K562 (cell line): ENCODE data around the gene STK25. TPM values are rescaled to one million over a fixed set of nuclear protein-coding genes. Genes with fewer than 3 reads are reported as not detected.
A peak's percentile ranks its signal among the peaks of the same experiment; 100 is the strongest.

Source experiments
- ATAC-seq: fragments of 200-7000 bp; cut with Tn5 transposase; 3 replicates; pipeline ENCODE4 v1.9.1; 2020; ENCODE audit warnings: moderate library complexity
- BruUV-seq: library from RNA; stranded (reverse); fragments of 400-500 nt; replicated peaks from 2 replicates; lab custom pipeline; 2021; lab: Mats Ljungman, UMichigan
- CTCF ChIA-PET: fragments of 300-600 bp; formaldehyde crosslinking; extraction: SDS; loops from one replicate; lab custom pipeline; 2021; ENCODE audit warnings: low intra/inter-chr PET ratio; lab: Yijun Ruan, JAX
- POLR2A ChIA-PET: fragments of 300-600, 350-650 bp; sonication (Branson Sonifier 250); formaldehyde crosslinking; extraction: SDS; loops from one replicate; lab custom pipeline; 2021; ENCODE audit warnings: antibody characterized with exemption, inconsistent platforms; lab: Yijun Ruan, JAX
- DNase-seq, 4 experiments: peaks; one replicate each; pipeline versions ENCODE4 v3.0.0 to v3.0.0-alpha.2; 2011 to 2018; ENCODE audit warnings: low spot score in 3 of 4, mixed read lengths in 3 of 4; ENCODE audit errors: extremely low read depth in 1 of 4
- FAIRE-seq: peaks from 2 replicates; lab custom pipeline; 2011; peaks lifted over from hg19 to GRCh38; lab: Jason Lieb, UNC
- H2AFZ ChIP-seq: 2 replicates; pipeline ENCODE4 v1.6.0; 2011; ENCODE audit warnings: low read depth, low read length, control low read depth, inconsistent platforms
- H3K27ac ChIP-seq: fragments of 200-600 bp; 3 replicates; pipeline ENCODE4 v1.8.0; 2011; ENCODE audit warnings: low read depth, mild to moderate bottlenecking, control low read depth, inconsistent platforms, low read length, moderate library complexity, mixed read lengths; ENCODE audit errors: extremely low read depth
- H3K27me3 ChIP-seq, 2 experiments: fragments of 300-600 bp in 1 of 2; 2 replicates in 1 of 2; 3 replicates in 1 of 2; pipeline versions ENCODE4 v1.6.0 to v1.8.0; 2011; ENCODE audit warnings: inconsistent platforms in 2 of 2, low read length in 2 of 2, mild to moderate bottlenecking in 1 of 2, mixed read lengths in 1 of 2, moderate library complexity in 1 of 2; ENCODE audit not compliant: control insufficient read depth in 2 of 2, insufficient read depth in 2 of 2
- H3K36me3 ChIP-seq: fragments of 300-600 bp; 3 replicates; pipeline ENCODE4 v1.8.0; 2011; ENCODE audit warnings: mild to moderate bottlenecking, low read length, inconsistent platforms; ENCODE audit not compliant: control insufficient read depth, insufficient read depth
- H3K4me1 ChIP-seq, 2 experiments: fragments of 200-600 bp in 1 of 2; replicated peaks in 1 of 2; 2 replicates in 1 of 2; 3 replicates in 1 of 2; pipeline versions ENCODE4 v1.5.1 to v1.8.0; 2011; ENCODE audit warnings: inconsistent platforms in 2 of 2, low read length in 2 of 2, mild to moderate bottlenecking in 1 of 2, mixed read lengths in 1 of 2, moderate library complexity in 1 of 2; ENCODE audit not compliant: control insufficient read depth in 2 of 2, insufficient read depth in 2 of 2
- H3K4me2 ChIP-seq: 2 replicates; pipeline ENCODE4 v1.6.1; 2011; ENCODE audit warnings: low read length, control low read depth, inconsistent platforms, mixed read lengths; ENCODE audit not compliant: insufficient read depth
- H3K4me3 ChIP-seq: fragments of 200-600 bp; sonication (generic), shearing (Covaris generic); 2 replicates; pipeline ENCODE4 v1.5.1; 2016; ENCODE audit warnings: control low read depth, inconsistent platforms
- H3K79me2 ChIP-seq: fragments of 200-600 bp; 3 replicates; pipeline ENCODE4 v1.8.0; 2011; ENCODE audit warnings: low read length, inconsistent platforms; ENCODE audit not compliant: control insufficient read depth, insufficient read depth
- H3K9ac ChIP-seq, 2 experiments: 2 replicates each; pipeline versions ENCODE4 v1.6.0 to v1.6.1; 2011; ENCODE audit warnings: low read depth in 2 of 2, low read length in 2 of 2, control low read depth in 1 of 2, inconsistent platforms in 1 of 2, mild to moderate bottlenecking in 1 of 2, mixed read lengths in 1 of 2; ENCODE audit not compliant: insufficient read depth in 1 of 2
- H3K9me1 ChIP-seq: one replicate; pipeline ENCODE4 v1.6.0; 2011; ENCODE audit warnings: inconsistent platforms, mild to moderate bottlenecking, low read length, moderate library complexity; ENCODE audit not compliant: control insufficient read depth, insufficient read depth
- H3K9me3 ChIP-seq: replicated peaks from 2 replicates; pipeline ENCODE4 v1.5.1; 2011; ENCODE audit warnings: low read depth, low read length, inconsistent platforms; ENCODE audit not compliant: control insufficient read depth, insufficient read depth
- H4K20me1 ChIP-seq: replicated peaks from 2 replicates; pipeline ENCODE4 v1.6.1; 2011; ENCODE audit warnings: low read length, inconsistent platforms, mixed read lengths; ENCODE audit not compliant: control insufficient read depth, insufficient read depth
- BCOR ChIP-seq: fragments of 450-650 bp; IDR thresholded peaks from 2 replicates; pipeline ENCODE4 v1.6.1; 2016
- NR1H2 ChIP-seq: sonication (generic); formaldehyde crosslinking; IDR thresholded peaks from 2 replicates; pipeline ENCODE4 v1.4.0; 2020; ENCODE audit warnings: mild to moderate bottlenecking, missing genetic modification reagents
- ZFX ChIP-seq: sonication (generic); formaldehyde crosslinking; IDR thresholded peaks from 2 replicates; pipeline ENCODE4 v1.8.0; 2022; ENCODE audit warnings: mild to moderate bottlenecking, missing genetic modification reagents, moderate library complexity
- ZNF12 ChIP-seq: sonication (generic); formaldehyde crosslinking; IDR thresholded peaks from 2 replicates; pipeline ENCODE4 v1.4.0; 2020; ENCODE audit warnings: mild to moderate bottlenecking, missing genetic modification reagents
- WGBS: fragments of 100-300 bp; shearing (Covaris generic); methylation state at CpG from one replicate; pipeline ENCODE4 v1.1.6; 2016; ENCODE audit warnings: low coverage, mixed read lengths; ENCODE audit not compliant: insufficient coverage; ENCODE audit errors: missing lambda C conversion rate; 5-methylcytosine and 5-hydroxymethylcytosine counted together
- in situ Hi-C: fragments of 300-500 bp; cut with MboI; formaldehyde crosslinking; loops from 4 replicates; pipeline ENCODE4 v1.15.0; 2018; ENCODE audit warnings: inconsistent platforms, mixed read lengths
- intact Hi-C: fragments of 100-400 bp; cut with micrococcal nuclease; formaldehyde crosslinking; loops from 2 replicates; pipeline ENCODE4 v1.14.2; 2022
- polyA plus RNA-seq, 8 experiments: library from polyadenylated mRNA; depleted of rRNA in 4 of 8; stranded (reverse) in 5 of 8; unstranded in 3 of 8; fragments of >200 nt; fragmentation: Nextera tagmentation in 2 of 8; fragmentation: Illumina TruSeq in 1 of 8; extraction: Ambion mirVana in 2 of 8; extraction: Trizol in 1 of 8; gene quantifications; 2 replicates each; pipeline versions ENCODE4 v1.2.1 to v1.2.3, GENCODE V29; 2011 to 2014; ENCODE audit warnings: inconsistent platforms in 1 of 8, missing spikeins in 1 of 8
- total RNA-seq, 7 experiments: library from RNA; depleted of rRNA in 6 of 7; stranded (reverse); fragments of >200 nt in 6 of 7; fragmentation: Illumina TruSeq in 2 of 7; extraction: Trizol in 2 of 7; gene quantifications; 2 replicates each; pipeline versions ENCODE4 v1.2.1 to v1.2.3, GENCODE V29; 2011 to 2021; ENCODE audit warnings: low replicate concordance in 1 of 7
- TF ChIP-seq, protein P1 (sequence below): sonication (generic); formaldehyde crosslinking; IDR thresholded peaks from 2 replicates; pipeline ENCODE4 v1.8.1; 2023; ENCODE audit warnings: mild to moderate bottlenecking, missing genetic modification reagents
- TF ChIP-seq, protein P2 (sequence below): fragments of 250-450 bp; sonication (Bioruptor Pico); IDR thresholded peaks from 2 replicates; pipeline ENCODE4 v1.5.0; 2021; ENCODE audit warnings: mild to moderate bottlenecking, borderline replicate concordance

STK25 gene
- total and polyA plus RNA-seq, 9 of the 15 experiments (the other 6 are each of a cell fraction or from before 2014, with no cell fraction given) = 5.4 to 177 (median 116) TPM

DNA sequence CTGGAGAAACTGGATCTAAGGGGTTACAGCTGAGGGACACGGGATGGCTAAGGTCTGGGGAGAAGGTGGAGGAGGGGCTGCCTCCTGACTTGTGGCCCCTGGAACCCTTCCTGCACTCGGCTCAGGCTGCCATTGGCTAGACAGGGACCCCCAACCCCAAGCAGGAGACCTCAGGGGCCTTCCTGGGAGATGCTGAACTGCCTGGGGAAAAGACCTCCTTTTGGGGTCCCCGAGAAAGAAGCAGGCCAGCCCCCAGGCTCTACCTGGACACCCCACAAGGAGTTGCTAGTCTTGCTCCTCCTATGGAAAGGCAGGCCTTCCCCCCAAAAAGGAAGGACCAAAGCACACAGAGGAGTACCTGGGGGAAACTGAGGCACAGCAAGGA lies 40.1 kb upstream of the STK25 start (continued):
- TF ChIP-seq, protein P1, sequence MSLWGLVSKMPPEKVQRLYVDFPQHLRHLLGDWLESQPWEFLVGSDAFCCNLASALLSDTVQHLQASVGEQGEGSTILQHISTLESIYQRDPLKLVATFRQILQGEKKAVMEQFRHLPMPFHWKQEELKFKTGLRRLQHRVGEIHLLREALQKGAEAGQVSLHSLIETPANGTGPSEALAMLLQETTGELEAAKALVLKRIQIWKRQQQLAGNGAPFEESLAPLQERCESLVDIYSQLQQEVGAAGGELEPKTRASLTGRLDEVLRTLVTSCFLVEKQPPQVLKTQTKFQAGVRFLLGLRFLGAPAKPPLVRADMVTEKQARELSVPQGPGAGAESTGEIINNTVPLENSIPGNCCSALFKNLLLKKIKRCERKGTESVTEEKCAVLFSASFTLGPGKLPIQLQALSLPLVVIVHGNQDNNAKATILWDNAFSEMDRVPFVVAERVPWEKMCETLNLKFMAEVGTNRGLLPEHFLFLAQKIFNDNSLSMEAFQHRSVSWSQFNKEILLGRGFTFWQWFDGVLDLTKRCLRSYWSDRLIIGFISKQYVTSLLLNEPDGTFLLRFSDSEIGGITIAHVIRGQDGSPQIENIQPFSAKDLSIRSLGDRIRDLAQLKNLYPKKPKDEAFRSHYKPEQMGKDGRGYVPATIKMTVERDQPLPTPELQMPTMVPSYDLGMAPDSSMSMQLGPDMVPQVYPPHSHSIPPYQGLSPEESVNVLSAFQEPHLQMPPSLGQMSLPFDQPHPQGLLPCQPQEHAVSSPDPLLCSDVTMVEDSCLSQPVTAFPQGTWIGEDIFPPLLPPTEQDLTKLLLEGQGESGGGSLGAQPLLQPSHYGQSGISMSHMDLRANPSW (CRISPR knock-in tag) = no peak
- TF ChIP-seq, protein P2, sequence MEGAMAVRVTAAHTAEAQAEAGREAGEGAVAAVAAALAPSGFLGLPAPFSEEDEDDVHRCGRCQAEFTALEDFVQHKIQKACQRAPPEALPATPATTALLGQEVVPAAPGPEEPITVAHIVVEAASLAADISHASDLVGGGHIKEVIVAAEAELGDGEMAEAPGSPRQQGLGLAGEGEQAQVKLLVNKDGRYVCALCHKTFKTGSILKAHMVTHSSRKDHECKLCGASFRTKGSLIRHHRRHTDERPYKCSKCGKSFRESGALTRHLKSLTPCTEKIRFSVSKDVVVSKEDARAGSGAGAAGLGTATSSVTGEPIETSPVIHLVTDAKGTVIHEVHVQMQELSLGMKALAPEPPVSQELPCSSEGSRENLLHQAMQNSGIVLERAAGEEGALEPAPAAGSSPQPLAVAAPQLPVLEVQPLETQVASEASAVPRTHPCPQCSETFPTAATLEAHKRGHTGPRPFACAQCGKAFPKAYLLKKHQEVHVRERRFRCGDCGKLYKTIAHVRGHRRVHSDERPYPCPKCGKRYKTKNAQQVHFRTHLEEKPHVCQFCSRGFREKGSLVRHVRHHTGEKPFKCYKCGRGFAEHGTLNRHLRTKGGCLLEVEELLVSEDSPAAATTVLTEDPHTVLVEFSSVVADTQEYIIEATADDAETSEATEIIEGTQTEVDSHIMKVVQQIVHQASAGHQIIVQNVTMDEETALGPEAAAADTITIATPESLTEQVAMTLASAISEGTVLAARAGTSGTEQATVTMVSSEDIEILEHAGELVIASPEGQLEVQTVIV (CRISPR knock-in tag) = no peak
- TF ChIP-seq NR1H2 (CRISPR knock-in tag) = no peak
- TF ChIP-seq, all 486 proteins: peak for 0

DNA sequence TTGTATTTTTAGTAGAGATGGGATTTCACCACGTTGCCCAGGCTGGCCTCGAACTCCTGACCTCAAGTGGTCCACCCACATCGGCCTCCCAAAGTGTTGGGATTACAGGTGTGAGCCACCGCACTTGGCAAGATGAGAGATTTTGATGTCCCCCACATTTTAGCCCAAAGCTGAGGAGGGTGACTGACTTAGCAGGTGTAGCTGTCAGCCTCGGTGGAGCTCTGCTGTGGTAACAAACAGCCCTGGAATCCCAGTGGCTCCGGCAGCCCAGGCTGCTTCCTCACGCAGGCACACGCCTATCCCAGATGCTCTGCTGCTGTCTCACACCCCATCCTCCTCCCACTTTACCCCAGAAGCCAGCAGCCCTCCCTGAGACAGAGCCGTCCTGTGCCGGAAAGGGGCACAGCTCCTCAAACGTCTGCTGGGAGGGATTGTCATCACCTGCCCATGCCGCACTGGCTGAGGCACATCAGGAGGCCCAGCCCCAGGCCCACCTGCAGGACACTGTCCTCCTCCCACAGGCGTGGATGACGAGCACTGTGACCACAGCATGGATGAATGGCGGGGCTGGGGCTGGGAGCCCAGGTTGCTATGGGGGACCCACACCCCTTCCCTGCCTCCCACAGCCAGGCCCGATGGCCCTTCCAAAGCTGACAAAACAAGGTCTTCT lies 39.5 kb upstream of the STK25 start:
- Histone ChIP-seq H3K4me3 (no peak overlapping the region), H3K79me2 (no peaks in the 10 kb centered on the region), H3K27me3 (peaks cover 0 to 19% of the 10 kb centered on the region in 2 experiments; a peak in 2 of 5 replicates), H4K20me1 (no peaks in the 10 kb centered on the region), H3K27ac (no peak overlapping the region), H3K9me1 (no peaks in the 10 kb centered on the region), H3K4me2 (no peak overlapping the region), H2AFZ (no peak overlapping the region), H3K9me3 (no peaks in the 10 kb centered on the region), H3K9ac (no peak overlapping the region; a peak in 1 of 4 replicates), H3K36me3 (no peaks in the 10 kb centered on the region), H3K4me1 (peaks cover 27 to 50% of the 10 kb centered on the region in 2 experiments)
- CTCF ChIA-PET = no interaction called here
- 56% methylated on average over 12 of the region's 16 CpGs for WGBS
- TF ChIP-seq BCOR (0 out of 2 replicates have a peak, but pooled peaks have one; percentile 14), ZNF12 (CRISPR knock-in tag) (peak; percentile 92), ZFX (no peak)
- no peak for FAIRE-seq
- no peak for ATAC-seq
- POLR2A ChIA-PET = interaction anchor here (0.6 kb wide), 1 partner anchor 141 kb away, joined by 3 read pairs; no protein-coding TSS in a partner anchor
- BruUV-seq = no TSS peak
- intact Hi-C loops = no loop called here
- in situ Hi-C loops = no loop called here
- no peak for DNase-seq
